GM13977 (cell line): ENCODE results near the gene DPM2.

Experiments
- DNase-seq: peaks from one replicate; pipeline ENCODE4 v3.0.0; 2012; ENCODE audit warnings: low spot score
- in situ Hi-C: fragments of 300-500 bp; cut with MboI; formaldehyde crosslinking; loops from one replicate; pipeline ENCODE4 v1.12.0; 2022; ENCODE audit warnings: low sequenced_read_pairs, low pct_unique_long_range_greater_than_20kb, mixed read lengths, inconsistent platforms; ENCODE audit not compliant: unreplicated experiment
- TF ChIP-seq, protein P1 (sequence below): IDR thresholded peaks from 2 replicates; pipeline ENCODE4 v1.5.1; 2012; ENCODE audit warnings: mild to moderate bottlenecking, control low read depth; ENCODE audit not compliant: insufficient read depth; ENCODE audit errors: extremely low read depth, missing control alignments

DPM2 gene

DNA sequence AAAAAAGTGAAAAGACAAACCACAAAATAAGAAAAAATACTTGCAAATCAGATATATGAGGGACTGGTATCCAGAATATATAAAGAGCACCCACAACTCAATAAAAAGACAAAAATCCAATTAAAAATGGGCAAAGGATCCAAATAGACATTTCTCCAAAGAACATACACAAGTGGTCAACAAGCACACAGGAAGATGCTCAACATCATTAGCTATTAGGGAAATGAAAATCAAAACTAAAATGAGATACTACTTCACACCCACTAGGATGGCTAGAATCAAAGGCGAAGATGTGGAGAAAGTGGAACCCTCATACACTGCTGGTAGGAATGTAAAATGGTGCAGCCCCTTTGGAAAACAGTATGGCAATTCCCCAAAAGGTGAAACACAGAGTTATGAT, 21.1 kb upstream of the DPM2 start:
- no peak for DNase-seq
- TF ChIP-seq, protein P1, sequence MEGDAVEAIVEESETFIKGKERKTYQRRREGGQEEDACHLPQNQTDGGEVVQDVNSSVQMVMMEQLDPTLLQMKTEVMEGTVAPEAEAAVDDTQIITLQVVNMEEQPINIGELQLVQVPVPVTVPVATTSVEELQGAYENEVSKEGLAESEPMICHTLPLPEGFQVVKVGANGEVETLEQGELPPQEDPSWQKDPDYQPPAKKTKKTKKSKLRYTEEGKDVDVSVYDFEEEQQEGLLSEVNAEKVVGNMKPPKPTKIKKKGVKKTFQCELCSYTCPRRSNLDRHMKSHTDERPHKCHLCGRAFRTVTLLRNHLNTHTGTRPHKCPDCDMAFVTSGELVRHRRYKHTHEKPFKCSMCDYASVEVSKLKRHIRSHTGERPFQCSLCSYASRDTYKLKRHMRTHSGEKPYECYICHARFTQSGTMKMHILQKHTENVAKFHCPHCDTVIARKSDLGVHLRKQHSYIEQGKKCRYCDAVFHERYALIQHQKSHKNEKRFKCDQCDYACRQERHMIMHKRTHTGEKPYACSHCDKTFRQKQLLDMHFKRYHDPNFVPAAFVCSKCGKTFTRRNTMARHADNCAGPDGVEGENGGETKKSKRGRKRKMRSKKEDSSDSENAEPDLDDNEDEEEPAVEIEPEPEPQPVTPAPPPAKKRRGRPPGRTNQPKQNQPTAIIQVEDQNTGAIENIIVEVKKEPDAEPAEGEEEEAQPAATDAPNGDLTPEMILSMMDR = no peak
- in situ Hi-C loops = loop anchor here (5.0 kb wide), 1 partner anchor 74 kb away; no protein-coding TSS in a partner anchor

- TF ChIP-seq, protein P1 = peak; percentile 58
- in situ Hi-C loops = loop anchor here (5.0 kb wide), 1 partner anchor 77 kb away; no protein-coding TSS in a partner anchor
- DNase-seq = peak; percentile 83
Observed at GRCh38 chr9:127955294-127956015, 17.8 kb upstream of the DPM2 start.

DNA sequence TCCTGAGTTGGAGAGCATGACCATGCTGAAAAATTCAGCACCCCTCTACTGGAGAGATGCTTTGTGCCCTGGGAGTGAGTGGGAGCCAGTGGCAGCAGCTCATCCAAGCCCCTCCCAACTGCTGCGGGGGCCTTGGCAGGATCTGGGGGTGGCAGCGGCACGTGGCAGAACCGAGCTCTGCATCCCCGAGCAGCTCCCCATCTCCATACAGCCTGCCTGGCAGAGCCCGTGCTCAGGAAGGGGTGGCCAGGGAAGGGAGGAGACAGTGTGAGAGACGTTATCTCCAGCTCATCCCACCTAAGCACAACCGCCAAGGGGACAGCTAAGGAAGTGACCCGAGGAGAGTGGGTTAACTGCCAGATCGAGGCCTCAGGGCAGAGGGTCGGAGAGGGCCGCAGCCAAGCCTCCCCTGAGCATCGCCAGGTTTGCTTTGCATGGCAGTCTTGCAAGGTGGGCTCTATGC, 17.2 kb upstream of the DPM2 start:
- in situ Hi-C loops = loop anchor here (5.0 kb wide), 1 partner anchor 77 kb away; no protein-coding TSS in a partner anchor

DNA sequence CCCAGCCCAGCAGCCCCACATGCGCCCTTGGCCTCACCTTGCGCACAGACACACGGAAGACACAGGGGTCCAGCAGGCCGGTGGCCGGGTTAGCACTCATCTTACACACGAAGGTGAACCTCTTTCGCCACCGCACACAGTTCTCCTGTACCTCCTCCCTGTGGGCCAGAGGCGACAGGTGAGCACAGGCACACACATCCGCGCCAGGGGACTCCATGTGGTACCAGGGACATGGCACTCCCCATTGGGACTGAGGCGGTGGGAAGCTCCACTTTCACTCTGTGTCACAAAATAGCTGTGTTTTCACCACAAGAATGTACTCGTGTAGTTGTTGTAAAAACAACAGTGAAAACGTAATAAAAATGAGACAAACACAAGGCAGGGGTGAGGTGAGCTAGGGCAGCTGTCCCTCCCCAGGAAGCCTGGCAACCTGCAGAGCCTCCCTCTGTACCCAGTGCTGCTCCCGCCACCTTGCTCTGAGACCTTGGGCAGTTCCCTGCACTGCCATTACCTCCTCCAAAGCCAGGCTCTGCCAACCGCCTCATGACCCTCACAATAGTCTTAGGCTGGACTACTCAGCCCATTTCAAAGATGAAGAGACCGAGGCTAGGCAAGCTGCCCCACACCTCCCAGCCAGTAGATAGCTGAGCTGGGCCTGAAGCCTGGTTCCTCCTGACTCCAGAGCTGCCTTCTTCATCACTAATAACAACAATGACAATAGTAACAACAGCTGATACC, 16.3 kb upstream of the DPM2 start:
- in situ Hi-C loops = no loop called here
- TF ChIP-seq, protein P1 = no peak
- DNase-seq = no peak

More for the DNA sequence above, 17.2 kb upstream of the DPM2 start:
- DNase-seq = no peak
- TF ChIP-seq, protein P1 = no peak

DNA sequence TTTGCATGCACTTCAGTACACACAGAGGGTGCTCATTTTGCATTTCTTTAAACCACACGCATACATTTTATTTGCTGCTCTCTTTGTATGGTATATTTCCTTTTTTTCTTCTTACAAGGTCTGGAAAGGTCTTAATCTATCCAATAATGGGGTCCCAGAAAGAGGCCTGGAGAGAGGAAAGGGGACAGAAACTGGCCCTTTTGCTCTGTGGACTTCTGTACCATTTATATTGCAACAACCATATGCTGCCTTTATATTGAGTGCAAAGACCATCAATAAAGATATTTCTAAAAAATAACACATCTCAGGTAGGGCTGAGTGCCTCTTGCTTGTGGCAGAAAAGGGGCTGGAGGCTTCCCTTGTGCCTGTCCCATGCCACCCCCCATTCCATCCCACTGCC, 15.5 kb upstream of the DPM2 start:
- in situ Hi-C loops = no loop called here
- DNase-seq = no peak
- TF ChIP-seq, protein P1 = no peak

GRCh38 chr9:127950513-127951289, 13.0 kb upstream of the DPM2 start:
- in situ Hi-C loops = no loop called here
- TF ChIP-seq, protein P1 = no peak

More at GRCh38 chr9:127950513-127951289, 13.0 kb upstream of the DPM2 start:
- DNase-seq = no peak
